NB4 (cell line): ENCODE results near the gene DHRS7.
A peak's percentile ranks its signal among the peaks of the same experiment; 100 is the strongest.

ENCODE experiments used
- DNase-seq: peaks from one replicate; pipeline ENCODE4 v3.0.0; 2010; ENCODE audit warnings: low read depth
- H3K4me3 ChIP-seq: one replicate; pipeline ENCODE4 v1.5.1; 2011; ENCODE audit warnings: mild to moderate bottlenecking, low read depth, low read length, moderate library complexity
- MYC ChIP-seq: IDR thresholded peaks from 2 replicates; pipeline ENCODE4 v1.6.1; 2011; ENCODE audit warnings: low read depth, low read length
- POLR2A ChIP-seq: IDR thresholded peaks from 2 replicates; pipeline ENCODE4 v1.6.1; 2011; ENCODE audit warnings: mild to moderate bottlenecking; ENCODE audit not compliant: insufficient read length; ENCODE audit errors: extremely low read depth
- TF ChIP-seq, protein P1 (sequence below): IDR thresholded peaks from one replicate; pipeline ENCODE4 v1.5.1; 2012; ENCODE audit warnings: low read depth, low read length
- TF ChIP-seq, protein P2 (sequence below): IDR thresholded peaks from 2 replicates; pipeline ENCODE4 v1.6.1; 2011; ENCODE audit warnings: low read depth, low read length

The DHRS7 gene

GRCh38 chr14:60204104-60204842, 39.1 kb upstream of the DHRS7 start:
- DNase-seq = peak; percentile 62
- H3K4me3 ChIP-seq = peak overlapping the region; percentile 18
- TF ChIP-seq, protein P1, sequence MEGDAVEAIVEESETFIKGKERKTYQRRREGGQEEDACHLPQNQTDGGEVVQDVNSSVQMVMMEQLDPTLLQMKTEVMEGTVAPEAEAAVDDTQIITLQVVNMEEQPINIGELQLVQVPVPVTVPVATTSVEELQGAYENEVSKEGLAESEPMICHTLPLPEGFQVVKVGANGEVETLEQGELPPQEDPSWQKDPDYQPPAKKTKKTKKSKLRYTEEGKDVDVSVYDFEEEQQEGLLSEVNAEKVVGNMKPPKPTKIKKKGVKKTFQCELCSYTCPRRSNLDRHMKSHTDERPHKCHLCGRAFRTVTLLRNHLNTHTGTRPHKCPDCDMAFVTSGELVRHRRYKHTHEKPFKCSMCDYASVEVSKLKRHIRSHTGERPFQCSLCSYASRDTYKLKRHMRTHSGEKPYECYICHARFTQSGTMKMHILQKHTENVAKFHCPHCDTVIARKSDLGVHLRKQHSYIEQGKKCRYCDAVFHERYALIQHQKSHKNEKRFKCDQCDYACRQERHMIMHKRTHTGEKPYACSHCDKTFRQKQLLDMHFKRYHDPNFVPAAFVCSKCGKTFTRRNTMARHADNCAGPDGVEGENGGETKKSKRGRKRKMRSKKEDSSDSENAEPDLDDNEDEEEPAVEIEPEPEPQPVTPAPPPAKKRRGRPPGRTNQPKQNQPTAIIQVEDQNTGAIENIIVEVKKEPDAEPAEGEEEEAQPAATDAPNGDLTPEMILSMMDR = no peak
- TF ChIP-seq POLR2A = no peak
- TF ChIP-seq, protein P2, sequence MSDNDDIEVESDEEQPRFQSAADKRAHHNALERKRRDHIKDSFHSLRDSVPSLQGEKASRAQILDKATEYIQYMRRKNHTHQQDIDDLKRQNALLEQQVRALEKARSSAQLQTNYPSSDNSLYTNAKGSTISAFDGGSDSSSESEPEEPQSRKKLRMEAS = peak; percentile 44; the same call in 1 of the 2 replicates
- peak; percentile 40 for TF ChIP-seq MYC

DNA sequence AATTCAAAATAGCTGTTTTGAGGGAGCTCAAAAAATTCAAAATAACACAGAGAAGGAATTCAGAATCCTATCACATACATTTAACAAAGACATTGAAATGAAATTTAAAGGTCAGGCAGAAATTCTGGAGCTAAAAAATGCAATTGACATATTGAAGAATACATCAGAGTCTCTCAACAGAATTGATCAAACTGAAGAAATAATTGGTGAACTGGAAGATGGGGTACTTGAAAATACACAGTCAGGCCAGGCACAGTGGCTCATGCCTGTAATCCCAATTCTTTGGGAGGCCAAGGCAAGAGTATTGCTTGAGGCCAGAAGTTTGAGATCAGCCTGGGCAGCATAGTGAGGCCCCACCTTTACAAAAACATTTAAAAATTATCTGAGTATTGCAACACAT, 34.1 kb upstream of the DHRS7 start:
- no peak overlapping the region for H3K4me3 ChIP-seq
- no peak for DNase-seq
- TF ChIP-seq POLR2A = no peak
- TF ChIP-seq, protein P1 = no peak
- no peak for TF ChIP-seq MYC
- TF ChIP-seq, protein P2 = no peak

DNA sequence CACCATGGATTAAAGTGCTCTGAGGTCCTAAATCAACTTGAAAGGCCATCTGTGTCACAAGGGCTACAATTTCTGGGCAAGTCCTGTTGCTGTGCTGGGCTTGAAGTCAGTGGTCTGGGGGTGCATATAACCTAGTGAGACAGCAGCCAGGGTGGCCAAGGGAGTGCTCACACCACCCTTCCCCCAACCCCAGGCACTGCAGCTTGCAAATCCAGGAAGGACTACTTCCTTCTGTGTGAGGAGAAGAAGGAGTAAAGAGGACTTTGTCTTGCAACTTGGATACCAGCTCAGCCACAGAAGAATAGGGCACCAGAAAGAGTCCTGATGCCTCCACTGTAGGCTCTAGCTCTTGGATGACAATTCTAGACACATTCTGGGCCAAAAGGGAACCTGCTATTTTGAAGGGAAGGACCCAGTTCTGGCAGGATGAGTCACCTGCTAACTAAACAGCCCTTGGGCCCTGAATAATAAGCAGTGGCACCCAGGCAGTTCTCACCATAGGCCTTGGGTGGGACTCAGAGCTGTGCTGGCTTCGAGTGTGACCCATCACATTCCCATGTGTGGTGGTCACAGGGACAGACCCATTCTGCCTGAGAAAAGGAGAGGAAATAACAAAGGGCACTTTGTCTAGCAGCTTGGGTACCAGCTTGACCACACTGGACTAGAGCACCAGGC, 32.6 kb upstream of the DHRS7 start:
- peak; percentile 40 for DNase-seq
- TF ChIP-seq MYC (no peak), POLR2A (no peak)
- TF ChIP-seq, protein P1 = no peak
- TF ChIP-seq, protein P2 = no peak
- no peak overlapping the region for H3K4me3 ChIP-seq

GRCh38 chr14:60196291-60196690, 31.1 kb upstream of the DHRS7 start:
- DNase-seq = peak; percentile 45
- TF ChIP-seq MYC (no peak), POLR2A (no peak)
- TF ChIP-seq, protein P1 = no peak
- TF ChIP-seq, protein P2 = no peak
- no peak overlapping the region for H3K4me3 ChIP-seq

- DNase-seq = peak; percentile 16
- TF ChIP-seq MYC = no peak
- no peak for TF ChIP-seq POLR2A
- TF ChIP-seq, protein P1 = no peak
- TF ChIP-seq, protein P2 = no peak
- no peak overlapping the region for H3K4me3 ChIP-seq
Observed at GRCh38 chr14:60195179-60195810, 30.1 kb upstream of the DHRS7 start.
